HAP-1 (cell line): ENCODE data around the gene CELF3.

Source experiments
- DNase-seq, 2 experiments: peaks; one replicate each; pipeline ENCODE4 v3.0.0-alpha.2; 2016 to 2020; ENCODE audit warnings: low spot score in 2 of 2
- H3K27me3 ChIP-seq: fragments of 250-450 bp; sonication (Bioruptor Pico); 2 replicates; pipeline ENCODE4 v1.5.1; 2020; ENCODE audit warnings: low read depth, mild to moderate bottlenecking, moderate library complexity
- H3K36me3 ChIP-seq: fragments of 250-450 bp; sonication (Bioruptor Pico); replicated peaks from 2 replicates; pipeline ENCODE4 v1.5.1; 2020; ENCODE audit warnings: mild to moderate bottlenecking
- H3K4me1 ChIP-seq: fragments of 250-450 bp; sonication (Bioruptor Pico); 2 replicates; pipeline ENCODE4 v1.5.1; 2020; ENCODE audit warnings: mild to moderate bottlenecking
- H3K4me3 ChIP-seq: fragments of 250-450 bp; sonication (Bioruptor Pico); 2 replicates; pipeline ENCODE4 v1.5.1; 2020; ENCODE audit warnings: mild to moderate bottlenecking, moderate library complexity
- H3K9me3 ChIP-seq: fragments of 250-450 bp; sonication (Bioruptor Pico); 2 replicates; pipeline ENCODE4 v1.5.1; 2020; ENCODE audit warnings: mild to moderate bottlenecking, moderate library complexity
- in situ Hi-C: fragments of 300-500 bp; cut with MboI; formaldehyde crosslinking; loops from 3 replicates; pipeline ENCODE4 v1.14.3; 2020; ENCODE audit warnings: low sequenced_read_pairs, inconsistent platforms, mixed read lengths

CELF3 gene

DNA sequence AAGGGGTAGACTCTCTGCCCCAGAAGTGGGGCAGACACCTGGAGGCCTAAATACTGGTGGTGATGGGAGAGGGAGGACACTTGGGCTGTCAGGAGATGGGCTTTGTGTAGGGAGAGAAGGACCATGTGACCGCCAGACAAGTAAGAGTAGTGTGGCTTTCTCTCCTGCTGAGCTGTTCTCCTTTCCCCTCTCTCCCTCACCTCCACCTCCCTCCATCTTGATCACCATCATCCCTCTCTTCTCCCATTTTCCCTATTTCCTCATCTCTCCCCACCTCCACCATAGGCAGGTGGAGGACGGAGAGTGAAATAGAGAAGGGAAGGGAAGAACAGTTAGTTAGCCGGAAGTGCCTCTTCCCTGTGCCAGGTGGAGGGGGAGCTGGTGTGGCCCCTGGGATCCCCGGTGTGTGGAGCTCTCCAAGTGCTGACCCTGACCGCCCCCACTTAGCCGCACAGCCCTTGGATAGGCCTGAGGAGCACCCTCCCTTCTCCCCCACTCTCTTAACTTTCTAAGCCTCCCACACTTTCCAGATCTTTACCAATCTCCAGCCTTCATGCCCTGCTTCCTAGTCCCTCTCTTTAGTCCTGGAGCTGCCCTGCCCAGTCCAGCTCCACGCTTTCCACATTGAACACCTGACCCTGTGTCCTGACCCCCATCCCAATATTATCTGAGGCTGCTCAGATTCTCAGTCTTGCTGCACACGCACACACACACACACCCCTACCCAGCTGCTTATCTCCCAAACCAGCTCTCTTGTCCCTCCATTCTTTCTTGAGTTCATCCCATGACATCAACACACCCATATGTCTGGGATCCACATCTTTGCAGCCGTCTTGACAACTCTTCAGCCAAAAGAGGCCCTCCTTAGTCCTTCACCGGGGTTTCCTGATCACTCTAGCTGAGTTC, 1.5 kb downstream of the CELF3 start:
- no peaks in the 10 kb centered on the region for H3K9me3 ChIP-seq
- H3K27me3 ChIP-seq = peaks cover 15% of the 10 kb centered on the region
- H3K36me3 ChIP-seq = no peaks in the 10 kb centered on the region
- in situ Hi-C loops = no loop called here
- H3K4me3 ChIP-seq = no peak overlapping the region
- 0 out of 2 replicates have a peak, but pooled peaks cover 5% of the 10 kb centered on the region for H3K4me1 ChIP-seq
- no peak for DNase-seq

DNA sequence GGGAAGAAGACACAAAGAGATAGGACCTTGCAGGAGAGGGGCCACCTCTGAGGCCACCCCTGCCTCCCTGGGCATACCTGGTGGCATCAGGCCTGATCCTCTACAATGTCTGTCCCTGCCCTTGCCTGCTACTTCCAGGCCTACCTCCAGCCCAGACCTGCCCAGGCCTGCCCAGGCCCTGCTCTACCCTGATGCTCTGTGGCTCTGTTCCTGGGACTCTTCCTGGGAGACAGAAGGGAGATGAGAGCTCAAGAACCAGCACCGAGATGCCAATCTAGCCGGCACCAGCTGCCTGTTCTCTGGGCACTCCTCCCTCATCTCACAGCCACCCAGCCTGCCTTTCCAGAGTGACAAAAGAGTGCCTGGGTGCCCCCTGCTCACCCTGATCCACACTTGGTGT, 2.7 kb downstream of the CELF3 start:
- peaks cover 8% of the 10 kb centered on the region for H3K27me3 ChIP-seq
- no peak for DNase-seq
- no peaks in the 10 kb centered on the region for H3K36me3 ChIP-seq
- no peaks in the 10 kb centered on the region for H3K9me3 ChIP-seq
- no peak overlapping the region for H3K4me3 ChIP-seq
- H3K4me1 ChIP-seq = 0 out of 2 replicates have a peak, but pooled peaks cover 5% of the 10 kb centered on the region
- in situ Hi-C loops = no loop called here

DNA sequence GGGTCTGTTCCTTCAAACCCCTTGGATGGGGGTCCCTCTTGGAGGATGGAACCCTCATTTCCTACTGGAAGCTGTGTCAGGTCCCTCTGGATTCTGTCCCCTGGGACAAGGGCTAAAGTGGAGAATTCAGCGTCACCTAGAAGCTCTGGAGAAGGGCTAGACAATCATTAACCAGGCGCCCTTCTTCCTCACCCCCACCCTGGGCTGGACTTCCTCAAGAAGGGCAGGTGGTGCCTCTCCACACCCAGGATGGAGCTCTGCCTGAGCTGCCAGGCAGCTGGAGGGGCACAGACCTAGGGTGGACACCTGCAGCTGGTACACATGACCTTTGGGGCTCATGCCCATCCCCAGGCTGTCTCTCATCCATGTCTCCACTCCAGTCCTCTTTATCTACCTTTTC, 3.6 kb downstream of the CELF3 start:
- DNase-seq = no peak
- Histone ChIP-seq H3K4me1 (0 out of 2 replicates have a peak, but pooled peaks cover 5% of the 10 kb centered on the region), H3K4me3 (no peak overlapping the region), H3K9me3 (no peaks in the 10 kb centered on the region), H3K36me3 (no peaks in the 10 kb centered on the region), H3K27me3 (peaks cover 6% of the 10 kb centered on the region)
- in situ Hi-C loops = no loop called here

DNA sequence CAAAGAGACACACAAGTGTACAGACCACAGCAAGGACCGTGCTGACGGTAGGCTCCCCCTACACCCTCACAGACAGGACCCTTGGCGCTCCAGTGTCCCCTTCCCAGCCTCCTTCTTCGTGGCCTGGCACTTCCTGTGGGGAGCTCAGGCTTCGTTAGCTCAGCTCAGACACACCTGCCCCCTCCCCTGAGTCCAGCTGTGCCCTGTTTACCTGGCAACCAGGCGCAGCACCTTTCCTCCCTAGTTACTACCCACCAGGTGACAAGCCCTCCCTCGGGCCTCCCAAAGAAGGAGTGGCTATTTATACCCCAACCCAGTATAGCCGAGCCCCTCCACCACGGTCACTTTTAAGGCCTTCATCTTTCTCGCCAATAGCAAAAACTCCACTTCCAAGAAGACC, 4.7 kb downstream of the CELF3 start:
- no peaks in the 10 kb centered on the region for H3K9me3 ChIP-seq
- H3K36me3 ChIP-seq = no peaks in the 10 kb centered on the region
- peaks cover under 1% of the 10 kb centered on the region for H3K27me3 ChIP-seq
- DNase-seq = no peak
- in situ Hi-C loops = no loop called here
- no peak overlapping the region for H3K4me3 ChIP-seq
- 0 out of 2 replicates have a peak, but pooled peaks cover 2% of the 10 kb centered on the region for H3K4me1 ChIP-seq

DNA sequence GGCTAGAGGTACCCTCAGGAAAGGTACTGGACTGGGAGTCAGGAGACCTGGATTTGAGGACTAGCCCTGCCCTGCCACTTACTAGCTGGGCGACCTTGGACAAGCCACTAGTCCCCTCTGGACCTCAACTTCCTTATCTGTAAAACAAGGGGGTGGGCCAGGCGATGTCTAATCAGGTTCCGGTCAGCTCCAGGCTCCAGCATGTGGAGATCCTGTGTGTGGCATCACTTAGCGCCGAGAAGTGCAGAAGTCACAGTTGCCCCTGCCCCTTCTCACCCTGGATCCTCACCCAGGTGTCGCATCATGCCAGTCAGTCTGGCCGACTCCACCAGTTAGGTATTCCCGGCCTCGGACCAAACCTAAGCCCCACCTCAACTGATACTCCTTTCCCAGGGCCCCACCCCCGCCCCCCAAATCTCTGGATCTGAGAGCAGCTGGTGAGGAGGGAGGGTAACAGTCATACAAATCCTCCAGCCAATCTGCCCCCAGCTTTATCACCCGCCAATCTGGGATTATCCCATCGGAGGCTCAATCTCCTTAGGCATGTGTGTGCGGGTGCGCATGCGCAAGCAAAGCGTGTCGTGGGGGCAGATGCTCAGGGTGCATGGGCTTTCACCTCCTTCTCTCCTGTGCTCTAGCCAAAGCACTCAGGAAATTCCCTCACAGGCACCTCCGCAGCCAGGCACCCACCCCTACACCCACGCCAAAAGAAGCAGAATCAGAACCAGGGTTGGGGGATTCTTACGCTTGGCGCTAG, 5.4 kb downstream of the CELF3 start:
- Histone ChIP-seq H3K4me3 (no peak overlapping the region), H3K36me3 (no peaks in the 10 kb centered on the region), H3K9me3 (no peaks in the 10 kb centered on the region), H3K4me1 (no peaks in the 10 kb centered on the region), H3K27me3 (no peaks in the 10 kb centered on the region)
- in situ Hi-C loops = no loop called here
- DNase-seq = no peak

DNA sequence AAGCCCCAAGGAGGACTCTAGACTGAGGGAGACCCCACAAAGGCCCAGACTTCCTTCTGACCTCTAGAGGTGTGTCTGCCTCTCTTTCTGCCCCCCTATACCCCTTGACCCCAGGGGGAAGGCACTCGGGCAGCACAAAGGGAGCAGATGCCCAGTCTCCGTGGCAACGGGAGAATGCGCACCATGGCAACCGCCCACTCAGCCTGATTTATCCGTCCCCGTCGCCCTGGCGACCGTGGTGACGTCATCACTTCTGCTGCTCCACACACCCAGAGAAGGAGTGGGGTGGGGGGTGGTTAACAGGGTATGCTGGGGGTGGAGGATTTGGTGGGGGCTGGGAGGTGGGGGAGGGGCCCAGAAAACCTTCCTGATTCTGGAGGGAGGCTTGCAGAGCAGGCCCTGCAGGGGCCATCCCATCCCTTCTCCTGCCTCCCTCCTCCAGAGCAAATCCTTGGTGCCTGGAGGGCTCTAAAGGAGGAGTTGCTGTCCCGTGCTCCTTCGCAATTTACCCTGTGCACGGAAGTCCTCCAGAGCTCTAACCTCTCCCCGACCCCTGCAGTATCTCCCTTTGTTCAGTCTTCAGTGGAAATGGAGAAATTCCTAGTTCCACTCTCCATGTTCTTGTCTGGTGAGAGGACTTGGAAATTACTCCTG, 6.3 kb downstream of the CELF3 start:
- DNase-seq = peak in 1 of 2 experiments; percentile 62
- in situ Hi-C loops = no loop called here
- H3K27me3 ChIP-seq = no peaks in the 10 kb centered on the region

DNA sequence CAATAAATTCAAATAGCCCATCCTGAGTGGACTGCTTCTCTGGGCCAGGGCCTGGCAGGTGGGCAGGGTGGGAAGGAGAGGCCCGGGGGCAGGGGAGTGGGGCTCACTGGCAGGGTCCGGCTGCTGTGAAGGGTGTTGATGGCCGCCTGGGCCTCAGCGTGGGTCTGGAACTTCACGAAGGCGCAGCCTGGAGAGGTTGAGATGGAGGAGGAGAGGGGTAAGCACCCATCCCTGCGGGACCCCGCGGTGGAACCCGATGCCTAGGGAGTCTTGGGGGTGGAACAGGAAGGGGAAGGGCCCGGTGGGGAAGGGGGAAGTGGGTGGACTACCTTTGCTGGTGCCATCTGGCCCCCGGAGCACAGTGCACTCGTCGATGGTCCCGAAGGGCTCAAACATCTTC, 7.7 kb downstream of the CELF3 start:
- DNase-seq = no peak
- no peaks in the 10 kb centered on the region for H3K36me3 ChIP-seq
- in situ Hi-C loops = no loop called here

More for the DNA sequence above, 6.3 kb downstream of the CELF3 start:
- no peaks in the 10 kb centered on the region for H3K4me1 ChIP-seq
- H3K36me3 ChIP-seq = no peaks in the 10 kb centered on the region
- H3K9me3 ChIP-seq = no peaks in the 10 kb centered on the region
- no peak overlapping the region for H3K4me3 ChIP-seq

DNA sequence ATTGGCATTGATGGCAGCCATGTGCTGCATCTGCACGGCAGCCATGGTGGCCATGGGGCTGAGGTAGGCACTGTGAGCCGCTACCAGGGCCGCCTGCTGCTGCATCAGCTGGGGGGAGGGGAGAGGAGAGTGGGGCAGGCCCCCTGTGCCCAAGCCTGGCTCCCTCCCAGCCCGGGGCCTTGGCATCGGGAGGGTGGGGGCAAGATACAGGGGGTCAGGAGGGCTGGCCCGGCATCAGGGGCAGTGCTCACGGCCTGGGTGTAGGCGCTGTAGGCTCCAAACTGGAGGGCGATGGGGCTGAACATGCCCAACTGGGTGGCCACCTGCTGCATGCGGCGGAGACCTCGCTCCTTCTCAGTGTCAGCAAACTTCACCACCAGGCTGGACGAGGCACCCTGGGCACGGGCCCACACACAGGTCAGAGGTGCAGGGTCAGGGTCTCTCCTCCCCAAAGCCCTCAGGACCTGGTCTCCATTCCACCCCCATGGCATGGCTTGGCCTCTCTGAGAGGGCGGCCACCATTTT, 9.0 kb downstream of the CELF3 start:
- H3K9me3 ChIP-seq = no peaks in the 10 kb centered on the region
- H3K4me1 ChIP-seq = no peaks in the 10 kb centered on the region
- no peaks in the 10 kb centered on the region for H3K27me3 ChIP-seq
- in situ Hi-C loops = no loop called here
- DNase-seq = no peak
- H3K4me3 ChIP-seq = no peak overlapping the region
- no peaks in the 10 kb centered on the region for H3K36me3 ChIP-seq

More for the DNA sequence above, 7.7 kb downstream of the CELF3 start:
- Histone ChIP-seq H3K4me3 (no peak overlapping the region), H3K27me3 (no peaks in the 10 kb centered on the region), H3K9me3 (no peaks in the 10 kb centered on the region), H3K4me1 (no peaks in the 10 kb centered on the region)

DNA sequence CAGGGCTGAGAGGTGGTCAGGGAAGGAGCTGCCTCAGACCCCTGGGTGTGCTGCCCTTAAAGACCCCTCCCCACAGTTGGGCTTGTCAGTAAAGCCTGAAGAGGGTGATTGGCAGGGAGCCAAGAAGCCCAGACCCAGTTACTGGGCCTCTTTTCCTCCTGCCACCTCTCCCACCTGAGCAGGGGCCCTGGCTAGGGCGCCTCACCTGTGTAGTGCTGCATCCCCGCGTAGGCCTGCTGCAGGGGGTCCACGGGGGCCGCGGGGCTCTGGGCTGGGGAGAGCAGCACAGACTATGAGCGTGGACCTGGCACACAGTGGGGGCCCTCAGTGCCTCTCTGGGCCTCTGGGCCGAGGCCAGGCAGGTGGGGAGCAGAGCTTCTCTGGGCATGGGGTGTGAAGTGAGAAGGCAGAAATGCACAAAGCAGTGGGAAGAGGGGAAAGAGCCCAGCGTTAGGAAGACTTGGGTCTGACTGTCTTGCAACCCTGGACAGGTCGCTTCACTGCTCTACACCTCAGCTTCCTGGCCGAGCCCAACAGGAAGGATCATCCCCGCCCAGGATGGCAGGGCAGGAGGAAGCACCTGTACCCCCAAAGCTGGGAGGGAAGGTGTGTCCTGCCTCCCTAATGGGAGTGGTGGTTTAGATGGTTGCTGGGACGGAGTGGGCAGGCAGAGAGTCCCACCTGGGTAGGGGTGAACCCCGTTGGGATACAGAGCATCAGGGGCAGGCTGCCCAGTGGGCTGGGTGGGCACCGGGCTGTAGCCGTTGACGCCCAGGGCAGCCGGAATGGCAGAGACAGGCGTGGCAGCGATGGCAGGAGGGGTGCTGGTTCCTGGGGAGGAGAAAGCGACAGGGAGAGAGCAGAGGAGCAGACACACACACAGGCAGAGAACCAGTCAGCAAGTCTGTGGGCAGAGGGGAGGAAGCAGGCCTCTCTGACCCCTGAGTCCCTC, 9.9 kb downstream of the CELF3 start:
- H3K4me3 ChIP-seq = no peak overlapping the region
- no peaks in the 10 kb centered on the region for H3K4me1 ChIP-seq
- in situ Hi-C loops = no loop called here
- no peak for DNase-seq
- H3K9me3 ChIP-seq = no peaks in the 10 kb centered on the region
- no peaks in the 10 kb centered on the region for H3K36me3 ChIP-seq
- H3K27me3 ChIP-seq = no peaks in the 10 kb centered on the region

DNA sequence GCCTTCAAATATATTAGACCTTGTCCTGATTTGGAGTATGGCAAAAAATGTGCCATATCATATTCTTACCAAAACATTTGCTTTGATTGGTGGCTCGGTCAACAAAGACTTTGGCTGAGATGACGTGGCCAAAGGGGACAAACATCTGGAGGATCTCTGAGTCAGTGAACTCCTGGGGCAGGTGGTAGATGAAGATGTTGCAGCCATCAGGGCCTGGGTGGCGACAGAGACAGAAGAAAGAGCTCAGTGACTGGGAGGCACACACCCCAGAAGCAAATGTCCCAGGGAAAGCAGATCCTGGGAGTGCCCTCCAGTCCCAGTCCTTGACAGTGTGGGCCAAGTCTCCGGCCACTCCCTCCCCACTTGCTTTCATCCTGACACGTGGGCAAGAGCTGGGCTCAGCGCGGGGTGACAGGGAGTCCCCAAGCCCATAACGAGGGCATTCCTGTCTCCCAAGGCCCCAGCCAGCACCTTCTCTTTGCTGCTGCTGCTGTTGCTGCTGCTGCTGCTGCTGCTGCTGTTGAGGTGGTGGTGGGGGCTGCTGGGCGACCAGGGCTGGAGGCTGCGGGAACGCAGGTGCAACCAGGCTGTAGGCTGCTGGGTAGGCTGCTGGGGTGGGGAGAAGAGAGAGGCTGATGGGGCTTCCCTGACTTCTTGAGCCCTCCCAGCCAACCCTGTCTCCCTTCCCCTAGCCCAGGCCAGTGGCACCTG, 10.7 kb downstream of the CELF3 start:
- in situ Hi-C loops = no loop called here
- Histone ChIP-seq H3K27me3 (no peaks in the 10 kb centered on the region), H3K36me3 (peaks cover 4% of the 10 kb centered on the region; the same call in 1 of the 2 replicates), H3K4me3 (no peak overlapping the region), H3K9me3 (no peaks in the 10 kb centered on the region), H3K4me1 (no peaks in the 10 kb centered on the region)
- no peak for DNase-seq

DNA sequence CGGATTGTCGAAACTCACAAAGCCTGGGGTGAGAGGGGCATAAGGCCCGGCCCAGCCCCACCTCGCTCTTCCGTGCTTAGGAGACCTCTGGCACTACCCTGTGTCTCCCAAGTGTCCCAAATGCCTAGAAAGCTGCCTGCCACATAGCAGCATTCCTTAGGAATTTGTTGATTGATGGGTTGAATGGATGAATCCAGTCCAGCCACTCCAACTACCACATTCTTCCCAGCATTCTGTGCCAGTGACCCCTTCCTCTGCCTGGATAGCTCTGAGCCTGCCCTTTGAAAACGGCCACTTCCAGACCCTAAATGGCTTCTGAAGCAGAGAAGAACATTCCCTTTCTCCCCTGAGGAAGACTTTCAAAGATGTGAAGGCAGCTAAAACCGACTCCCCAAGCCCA, 11.5 kb downstream of the CELF3 start:
- Histone ChIP-seq H3K4me1 (no peaks in the 10 kb centered on the region), H3K9me3 (no peaks in the 10 kb centered on the region), H3K4me3 (no peak overlapping the region), H3K36me3 (peaks cover 4% of the 10 kb centered on the region; the same call in 1 of the 2 replicates), H3K27me3 (no peaks in the 10 kb centered on the region)
- DNase-seq = no peak
- in situ Hi-C loops = no loop called here

DNA sequence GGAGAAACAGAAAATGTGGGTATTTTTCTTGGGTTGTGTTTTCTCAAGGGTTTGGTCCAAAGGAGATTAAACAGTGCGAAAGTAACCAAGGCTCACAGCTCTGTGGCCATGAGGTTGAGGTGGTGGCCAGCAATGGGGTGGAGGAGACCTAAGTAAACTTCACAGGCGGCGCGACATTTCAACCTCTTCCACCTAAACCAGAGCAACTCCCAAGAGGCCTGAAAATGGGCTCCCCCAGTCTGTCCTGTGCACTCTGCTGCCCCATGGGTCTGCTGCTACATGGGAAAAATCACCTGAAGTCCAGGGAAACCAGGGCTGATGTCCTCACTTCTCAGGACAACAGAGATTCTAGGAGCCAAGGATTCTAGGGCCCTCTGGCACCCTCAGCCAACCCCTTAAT, 12.4 kb downstream of the CELF3 start:
- no peaks in the 10 kb centered on the region for H3K4me1 ChIP-seq
- no peaks in the 10 kb centered on the region for H3K27me3 ChIP-seq
- no peak for DNase-seq
- peaks cover 7% of the 10 kb centered on the region; the same call in 1 of the 2 replicates for H3K36me3 ChIP-seq
- H3K4me3 ChIP-seq = no peak overlapping the region
- in situ Hi-C loops = no loop called here
- no peaks in the 10 kb centered on the region for H3K9me3 ChIP-seq
